ENCODE measurements around the gene CREBRF.
"Not testable (repeated sequence)": the region's sequence is repeated elsewhere in the genome, so short reads cannot be mapped to it uniquely, and the experiment has no call there.

Gene CREBRF

DNA sequence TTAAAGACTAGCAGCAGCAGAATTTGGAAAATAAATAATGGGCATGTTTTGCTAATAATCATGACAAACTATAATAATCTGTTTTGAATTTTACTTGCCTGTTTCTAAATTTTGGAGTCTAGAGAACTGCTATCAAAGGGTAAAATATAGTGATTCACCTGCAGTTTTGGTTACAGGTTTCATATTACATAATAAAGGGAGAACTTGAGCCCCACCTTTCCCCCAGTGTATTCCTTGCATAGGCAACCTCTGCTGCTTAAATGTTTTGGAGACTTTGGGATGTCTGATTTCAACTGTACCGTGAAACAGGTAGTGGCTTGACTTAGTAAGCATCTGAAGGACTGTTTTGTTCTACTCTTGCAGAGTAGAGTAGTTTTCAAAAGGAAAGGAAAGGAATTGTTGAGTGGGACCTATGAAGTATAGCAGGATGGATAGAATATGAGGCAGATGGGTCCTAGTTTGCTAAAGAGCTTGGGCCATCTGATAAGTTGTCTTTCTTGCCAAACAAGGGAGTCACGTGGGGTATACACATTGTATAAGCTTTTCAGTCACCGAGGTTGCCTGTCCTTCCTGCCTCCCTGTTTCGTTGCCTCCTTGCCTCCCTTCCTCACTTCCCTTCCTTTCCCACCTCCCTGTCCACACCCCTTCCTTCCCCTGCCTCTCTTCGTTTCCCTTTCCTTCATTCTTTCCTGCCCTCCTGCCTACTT is 19.1 kb downstream of the CREBRF start:
- no peak for DNase-seq (ENCODE audit: low read depth)
- TF ChIP-seq, protein P1, sequence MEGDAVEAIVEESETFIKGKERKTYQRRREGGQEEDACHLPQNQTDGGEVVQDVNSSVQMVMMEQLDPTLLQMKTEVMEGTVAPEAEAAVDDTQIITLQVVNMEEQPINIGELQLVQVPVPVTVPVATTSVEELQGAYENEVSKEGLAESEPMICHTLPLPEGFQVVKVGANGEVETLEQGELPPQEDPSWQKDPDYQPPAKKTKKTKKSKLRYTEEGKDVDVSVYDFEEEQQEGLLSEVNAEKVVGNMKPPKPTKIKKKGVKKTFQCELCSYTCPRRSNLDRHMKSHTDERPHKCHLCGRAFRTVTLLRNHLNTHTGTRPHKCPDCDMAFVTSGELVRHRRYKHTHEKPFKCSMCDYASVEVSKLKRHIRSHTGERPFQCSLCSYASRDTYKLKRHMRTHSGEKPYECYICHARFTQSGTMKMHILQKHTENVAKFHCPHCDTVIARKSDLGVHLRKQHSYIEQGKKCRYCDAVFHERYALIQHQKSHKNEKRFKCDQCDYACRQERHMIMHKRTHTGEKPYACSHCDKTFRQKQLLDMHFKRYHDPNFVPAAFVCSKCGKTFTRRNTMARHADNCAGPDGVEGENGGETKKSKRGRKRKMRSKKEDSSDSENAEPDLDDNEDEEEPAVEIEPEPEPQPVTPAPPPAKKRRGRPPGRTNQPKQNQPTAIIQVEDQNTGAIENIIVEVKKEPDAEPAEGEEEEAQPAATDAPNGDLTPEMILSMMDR (conservative IDR thresholded peaks at IDR 0.05; ENCODE audit: control insufficient read depth, insufficient read depth, low read depth, low read length): no peak
- no peak overlapping the region for H3K4me3 ChIP-seq (ENCODE audit: control insufficient read depth, low read depth, low read length)

DNA sequence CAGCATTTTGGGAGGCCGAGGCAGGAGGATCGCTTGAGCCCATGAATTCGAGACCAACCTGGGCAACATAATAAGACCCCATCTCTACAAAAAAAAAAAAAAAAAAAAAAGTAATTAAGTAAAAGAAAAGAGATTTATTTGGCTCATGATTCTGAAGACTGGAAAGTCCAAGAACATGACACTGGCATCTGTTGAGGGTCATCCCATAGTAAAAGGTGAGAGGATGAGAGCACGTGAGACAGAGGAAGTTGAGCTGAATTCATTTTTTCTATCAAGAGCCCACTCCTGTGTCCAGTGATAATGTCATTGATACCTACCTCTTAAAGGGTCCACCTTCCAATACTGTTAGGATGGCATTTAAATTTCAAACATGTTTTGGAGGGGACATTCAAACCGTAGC is 19.8 kb downstream of the CREBRF start:
- H3K4me3 ChIP-seq (ENCODE audit: control insufficient read depth, low read depth, low read length): no peak overlapping the region
- DNase-seq (ENCODE audit: low read depth): no peak
- TF ChIP-seq, protein P1 (conservative IDR thresholded peaks at IDR 0.05; ENCODE audit: control insufficient read depth, insufficient read depth, low read depth, low read length): no peak

DNA sequence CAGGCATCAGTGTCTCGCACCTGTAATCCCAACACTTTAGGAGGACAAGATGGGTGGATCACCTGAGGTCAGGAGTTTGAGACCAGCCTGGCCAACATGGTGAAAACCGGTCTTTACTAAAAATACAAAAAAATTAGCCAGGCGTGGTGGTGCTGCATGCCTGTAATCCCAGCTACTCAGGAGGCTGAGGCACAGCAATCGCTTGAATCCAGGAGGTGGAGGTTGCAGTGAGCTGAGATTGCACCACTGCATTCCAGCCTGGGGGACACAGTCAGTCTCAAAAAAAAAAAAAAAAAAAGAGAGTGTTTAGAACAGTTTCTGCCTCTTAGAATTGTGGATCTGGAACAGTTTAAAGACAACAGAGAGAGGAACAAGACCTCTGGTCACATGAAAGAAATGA is 20.3 kb downstream of the CREBRF start:
- not testable (repeated sequence) for H3K4me3 ChIP-seq (ENCODE audit: control insufficient read depth, low read depth, low read length); DNase-seq (ENCODE audit: low read depth)

DNA sequence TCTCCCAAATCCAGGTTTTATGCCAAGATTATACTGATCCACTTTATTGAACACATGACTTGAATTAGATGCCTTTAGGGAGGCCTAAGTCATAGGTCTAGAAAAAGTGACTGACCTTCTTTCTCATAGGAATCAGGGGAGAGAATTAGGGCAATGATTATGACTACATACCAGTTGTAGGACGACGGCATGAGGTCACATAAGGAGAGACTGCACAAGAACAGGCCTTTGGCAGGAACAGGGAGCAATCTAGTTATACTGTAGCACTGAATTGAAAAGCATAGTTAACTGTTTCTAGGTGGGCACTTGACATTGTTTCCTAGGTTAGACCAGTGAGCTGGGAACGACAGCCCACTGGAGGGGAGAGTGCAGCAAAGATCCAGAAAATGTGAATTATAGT is 22.7 kb downstream of the CREBRF start:
- H3K4me3 ChIP-seq (ENCODE audit: control insufficient read depth, low read depth, low read length): no peak overlapping the region
- peak; percentile 21 for DNase-seq (ENCODE audit: low read depth)
- TF ChIP-seq, protein P1 (conservative IDR thresholded peaks at IDR 0.05; ENCODE audit: control insufficient read depth, insufficient read depth, low read depth, low read length): no peak

DNA sequence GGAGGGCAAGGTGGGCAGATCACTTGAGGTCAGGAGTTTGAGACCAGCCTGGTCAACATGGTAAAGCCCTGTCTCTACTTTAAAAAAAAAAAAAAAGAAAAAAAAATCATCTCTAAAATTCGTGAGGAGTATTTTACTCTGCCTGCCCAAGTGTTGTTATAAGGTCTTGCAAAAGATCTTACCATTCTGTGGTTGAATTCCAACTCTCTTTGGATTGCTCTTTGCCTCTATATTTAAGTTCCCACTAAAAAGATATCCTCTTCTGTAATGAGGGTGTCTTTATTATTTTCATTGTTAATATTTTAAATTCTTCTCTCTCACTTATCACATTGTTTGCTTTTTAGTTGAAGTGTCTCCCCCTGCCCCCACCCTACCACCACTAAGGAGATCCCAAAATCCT is 33.4 kb downstream of the CREBRF start:
- H3K4me3 ChIP-seq (ENCODE audit: control insufficient read depth, low read depth, low read length): no peak overlapping the region
- TF ChIP-seq, protein P1 (conservative IDR thresholded peaks at IDR 0.05; ENCODE audit: control insufficient read depth, insufficient read depth, low read depth, low read length): no peak
- no peak for DNase-seq (ENCODE audit: low read depth)

DNA sequence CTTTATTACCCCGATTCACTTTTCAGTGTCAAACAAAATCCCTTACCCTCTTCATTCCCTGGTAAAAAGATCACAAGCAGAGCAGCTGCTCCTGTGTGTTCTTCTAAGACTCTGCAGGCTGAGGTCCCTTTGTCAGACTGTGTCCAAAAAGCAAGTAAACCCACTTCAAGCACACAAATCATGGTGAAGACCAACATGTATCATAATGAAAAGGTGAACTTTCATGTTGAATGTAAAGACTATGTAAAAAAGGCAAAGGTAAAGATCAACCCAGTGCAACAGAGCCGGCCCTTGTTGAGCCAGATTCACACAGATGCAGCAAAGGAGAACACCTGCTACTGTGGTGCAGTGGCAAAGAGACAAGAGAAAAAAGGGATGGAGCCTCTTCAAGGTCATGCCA is 34.5 kb downstream of the CREBRF start:
- no peak overlapping the region for H3K4me3 ChIP-seq (ENCODE audit: control insufficient read depth, low read depth, low read length)
- TF ChIP-seq, protein P1 (conservative IDR thresholded peaks at IDR 0.05; ENCODE audit: control insufficient read depth, insufficient read depth, low read depth, low read length): no peak
- DNase-seq (ENCODE audit: low read depth): no peak

DNA sequence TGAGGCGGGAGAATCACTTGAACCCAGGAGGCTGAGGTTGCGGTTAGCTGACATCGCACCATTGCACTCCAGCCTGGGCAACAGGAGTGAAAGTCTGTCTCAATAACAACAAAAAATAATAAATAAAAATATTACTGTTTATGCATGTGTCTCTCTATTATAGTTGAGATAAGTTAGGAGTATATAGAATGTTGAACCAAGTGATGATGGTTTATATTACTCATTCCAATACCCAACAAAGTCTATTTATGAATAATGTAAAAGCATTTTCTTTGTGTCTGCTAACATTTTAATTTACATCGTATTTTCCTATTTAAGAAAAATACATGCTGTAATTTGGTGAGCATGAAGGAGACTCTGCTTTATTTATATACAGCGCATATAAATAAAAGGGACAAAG is 35.8 kb downstream of the CREBRF start:
- DNase-seq (ENCODE audit: low read depth): no peak
- no peak overlapping the region for H3K4me3 ChIP-seq (ENCODE audit: control insufficient read depth, low read depth, low read length)
- TF ChIP-seq, protein P1 (conservative IDR thresholded peaks at IDR 0.05; ENCODE audit: control insufficient read depth, insufficient read depth, low read depth, low read length): no peak
